Panc1 (cell line): ENCODE data around the gene TTC28.

ENCODE experiments used
- CTCF ChIP-seq: fragments of 450-650 bp; IDR thresholded peaks from 2 replicates; pipeline ENCODE4 v1.5.1; 2017; ENCODE audit warnings: mild to moderate bottlenecking
- SIN3A ChIP-seq: IDR thresholded peaks from 2 replicates; pipeline ENCODE4 v1.6.1; 2012; ENCODE audit warnings: low read depth, mild to moderate bottlenecking, low read length, moderate library complexity, borderline replicate concordance; ENCODE audit not compliant: insufficient read depth

- TF ChIP-seq CTCF (no peak), SIN3A (no peak)
Measured at GRCh38 chr22:27996529-27996925, 683.1 kb downstream of the TTC28 start.
